GM13976 (cell line): Measurements from ENCODE around the gene VIM.
"Not testable (repeated sequence)": the region's sequence is repeated elsewhere in the genome, so short reads cannot be mapped to it uniquely, and the experiment has no call there.

Source experiments
- DNase-seq: peaks from one replicate; pipeline ENCODE4 v3.0.0; 2012; ENCODE audit warnings: low spot score
- in situ Hi-C: fragments of 300-500 bp; cut with MboI; formaldehyde crosslinking; loops from one replicate; pipeline ENCODE4 v1.12.0; 2022; ENCODE audit warnings: low sequenced_read_pairs, mixed read lengths, inconsistent platforms; ENCODE audit not compliant: unreplicated experiment
- TF ChIP-seq, protein P1 (sequence below): IDR thresholded peaks from 2 replicates; pipeline ENCODE4 v1.5.1; 2012; ENCODE audit warnings: borderline replicate concordance, mild to moderate bottlenecking; ENCODE audit not compliant: insufficient read depth; ENCODE audit errors: extremely low read depth, missing control alignments, control extremely low read depth

VIM gene

DNA sequence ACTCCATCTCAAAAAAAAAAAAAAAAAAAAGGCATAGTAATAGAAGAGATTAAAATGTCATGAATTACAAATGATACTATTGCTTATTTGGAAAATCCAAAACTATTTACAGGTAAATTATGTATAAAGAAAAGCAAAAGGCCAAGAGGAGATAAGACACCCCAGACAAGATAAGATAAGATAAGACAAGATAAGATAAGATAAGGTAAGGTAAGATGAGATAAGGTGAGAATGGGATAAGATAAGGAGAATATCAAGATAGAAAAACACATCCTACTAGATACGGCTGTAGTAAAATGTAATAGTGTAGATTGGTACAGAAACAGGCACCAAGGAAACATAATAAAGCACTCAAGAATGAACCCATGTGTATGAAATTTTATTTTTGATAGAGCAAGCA, 20.9 kb downstream of the VIM start:
- in situ Hi-C loops: no loop called here

DNA sequence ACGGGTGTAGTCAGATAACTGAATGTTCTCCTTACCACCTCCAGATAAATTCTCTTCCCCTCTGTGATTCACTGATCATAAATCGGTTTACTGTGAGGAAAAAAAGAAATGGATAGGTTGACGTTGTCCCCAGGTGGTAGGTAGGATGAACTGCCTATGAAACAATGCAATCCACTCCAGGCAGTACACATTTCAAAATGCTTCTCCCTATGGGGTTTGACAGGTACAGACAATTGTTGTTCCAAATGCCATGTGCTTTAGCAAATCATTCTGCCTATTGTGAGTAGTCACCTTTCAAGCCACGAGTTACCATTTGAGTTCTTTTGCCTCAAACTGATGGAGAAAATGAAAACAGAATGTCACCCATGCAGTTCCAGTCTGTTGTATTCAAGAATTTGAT, 21.8 kb downstream of the VIM start:
- TF ChIP-seq, protein P1, sequence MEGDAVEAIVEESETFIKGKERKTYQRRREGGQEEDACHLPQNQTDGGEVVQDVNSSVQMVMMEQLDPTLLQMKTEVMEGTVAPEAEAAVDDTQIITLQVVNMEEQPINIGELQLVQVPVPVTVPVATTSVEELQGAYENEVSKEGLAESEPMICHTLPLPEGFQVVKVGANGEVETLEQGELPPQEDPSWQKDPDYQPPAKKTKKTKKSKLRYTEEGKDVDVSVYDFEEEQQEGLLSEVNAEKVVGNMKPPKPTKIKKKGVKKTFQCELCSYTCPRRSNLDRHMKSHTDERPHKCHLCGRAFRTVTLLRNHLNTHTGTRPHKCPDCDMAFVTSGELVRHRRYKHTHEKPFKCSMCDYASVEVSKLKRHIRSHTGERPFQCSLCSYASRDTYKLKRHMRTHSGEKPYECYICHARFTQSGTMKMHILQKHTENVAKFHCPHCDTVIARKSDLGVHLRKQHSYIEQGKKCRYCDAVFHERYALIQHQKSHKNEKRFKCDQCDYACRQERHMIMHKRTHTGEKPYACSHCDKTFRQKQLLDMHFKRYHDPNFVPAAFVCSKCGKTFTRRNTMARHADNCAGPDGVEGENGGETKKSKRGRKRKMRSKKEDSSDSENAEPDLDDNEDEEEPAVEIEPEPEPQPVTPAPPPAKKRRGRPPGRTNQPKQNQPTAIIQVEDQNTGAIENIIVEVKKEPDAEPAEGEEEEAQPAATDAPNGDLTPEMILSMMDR: no peak
- no peak for DNase-seq
- in situ Hi-C loops: no loop called here

More for the DNA sequence above, 20.9 kb downstream of the VIM start:
- TF ChIP-seq, protein P1: no peak
- no peak for DNase-seq

- DNase-seq: no peak
- in situ Hi-C loops: no loop called here
- TF ChIP-seq, protein P1: no peak
Observed at GRCh38 chr10:17250736-17251135, 22.7 kb downstream of the VIM start.

- in situ Hi-C loops: loop anchor here (5.0 kb wide), 1 partner anchor 412 kb away; no protein-coding TSS in a partner anchor
- DNase-seq: not testable (repeated sequence)
Observed at GRCh38 chr10:17254543-17255050, 26.6 kb downstream of the VIM start.

- in situ Hi-C loops: loop anchor here (5.0 kb wide), 1 partner anchor 413 kb away; no protein-coding TSS in a partner anchor
- DNase-seq: no peak
- TF ChIP-seq, protein P1: no peak
Observed at GRCh38 chr10:17255512-17255911, 27.5 kb downstream of the VIM start.

DNA sequence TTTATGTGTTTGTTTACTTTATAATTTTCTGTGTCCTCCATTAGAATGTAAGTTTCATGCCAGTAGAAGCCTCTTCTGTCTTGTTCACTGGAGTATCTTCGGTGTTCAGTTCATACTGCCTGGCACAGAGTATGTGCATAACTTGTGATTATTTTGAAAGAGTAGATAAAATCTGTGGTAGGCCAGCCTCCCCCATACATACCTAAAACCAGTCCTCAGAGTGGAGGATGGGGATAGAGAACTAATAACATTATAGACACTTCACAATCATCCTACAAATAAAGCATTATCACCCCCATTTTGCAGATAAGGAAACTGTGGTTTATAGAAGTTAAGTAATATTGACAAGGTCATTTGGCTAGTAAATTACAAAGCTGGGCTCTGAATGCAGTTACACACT, 28.0 kb downstream of the VIM start:
- in situ Hi-C loops: loop anchor here (5.0 kb wide), 1 partner anchor 414 kb away; no protein-coding TSS in a partner anchor
- TF ChIP-seq, protein P1: no peak
- no peak for DNase-seq

DNA sequence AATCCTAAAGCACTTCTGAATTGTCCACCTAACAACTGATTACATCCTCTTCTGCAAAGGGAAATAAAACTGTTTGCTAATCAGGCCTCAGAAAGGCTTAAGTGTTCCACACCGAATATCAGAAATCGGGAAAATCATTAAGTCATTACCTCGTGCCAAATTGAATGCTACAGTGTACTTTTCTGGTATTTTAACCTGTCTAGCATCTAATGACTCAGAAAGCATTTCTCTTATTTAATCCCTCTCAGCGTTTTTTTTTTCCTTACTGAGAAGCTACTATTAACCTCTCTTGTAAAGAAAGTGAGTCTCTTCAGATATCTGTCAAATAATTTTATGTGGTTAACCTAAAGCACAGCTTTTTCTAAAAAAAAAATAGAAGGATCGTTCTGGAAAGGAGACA, 28.6 kb downstream of the VIM start:
- TF ChIP-seq, protein P1: no peak
- no peak for DNase-seq
- in situ Hi-C loops: loop anchor here (5.0 kb wide), 1 partner anchor 414 kb away; no protein-coding TSS in a partner anchor
